ENCODE results near the gene NEB. TPM values are rescaled to one million over a fixed set of nuclear protein-coding genes. Genes with fewer than 3 reads are reported as not detected.

NEB gene
- total RNA-seq, 1 experiment from 2014 or later, result 0.11 TPM

DNA sequence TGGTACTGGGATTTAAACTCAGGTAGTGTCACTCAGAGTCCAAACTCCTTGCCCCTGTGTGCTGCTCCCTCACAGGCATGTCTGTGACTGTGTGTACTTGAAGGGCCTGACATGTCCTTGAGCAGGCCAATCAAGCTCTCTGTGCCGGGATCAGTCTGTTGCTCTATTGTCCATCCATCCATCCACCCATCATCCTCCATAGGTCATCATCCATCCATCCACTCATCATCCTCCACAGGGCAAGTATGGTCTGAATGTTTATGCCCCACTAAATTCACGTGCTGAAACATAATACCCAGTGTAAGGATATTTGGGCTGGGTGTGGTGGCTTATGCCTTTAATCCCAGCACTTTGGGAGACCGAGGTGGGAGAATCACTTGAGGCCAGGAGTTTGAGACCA is 24.5 kb upstream of the NEB start:
- intact Hi-C loops (cut with micrococcal nuclease), result no loop called here
- Histone ChIP-seq H3K36me3 (ENCODE audit: low read depth, low read length) (no peaks in the 10 kb centered on the region), H3K4me1 (ENCODE audit: insufficient read depth, low read length) (no peaks in the 10 kb centered on the region), H3K9me2 (replicated peaks; ENCODE audit: low read length) (no peaks in the 10 kb centered on the region), H3K9ac (ENCODE audit: low read length) (no peak overlapping the region), H3K27me3 (ENCODE audit: low read length) (no peaks in the 10 kb centered on the region), H3K27ac (ENCODE audit: low read length) (no peak overlapping the region), H3K4me2 (ENCODE audit: low read length) (no peak overlapping the region), H4K20me1 (ENCODE audit: low read length) (no peaks in the 10 kb centered on the region), H3K79me2 (ENCODE audit: low read length) (no peaks in the 10 kb centered on the region), H3K4me3 (ENCODE audit: low read length) (no peak overlapping the region), H3F3A (ENCODE audit: low read length, unreplicated experiment) (no peaks in the 10 kb centered on the region), H3K9me3 (ENCODE audit: low read length) (no peaks in the 10 kb centered on the region), H2AFZ (ENCODE audit: low read length) (no peak overlapping the region)
- CTCF ChIA-PET, result no interaction called here
- DNase-seq, result no peak
- no TSS peak for BruUV-seq (replicated peaks)
- TF ChIP-seq EZH2phosphoT487 (IDR thresholded peaks at IDR 0.05; ENCODE audit: borderline replicate concordance, low read length) (no peak), EZH2 (IDR thresholded peaks at IDR 0.05; ENCODE audit: low read length, unreplicated experiment) (no peak)
- TF ChIP-seq, protein P1, sequence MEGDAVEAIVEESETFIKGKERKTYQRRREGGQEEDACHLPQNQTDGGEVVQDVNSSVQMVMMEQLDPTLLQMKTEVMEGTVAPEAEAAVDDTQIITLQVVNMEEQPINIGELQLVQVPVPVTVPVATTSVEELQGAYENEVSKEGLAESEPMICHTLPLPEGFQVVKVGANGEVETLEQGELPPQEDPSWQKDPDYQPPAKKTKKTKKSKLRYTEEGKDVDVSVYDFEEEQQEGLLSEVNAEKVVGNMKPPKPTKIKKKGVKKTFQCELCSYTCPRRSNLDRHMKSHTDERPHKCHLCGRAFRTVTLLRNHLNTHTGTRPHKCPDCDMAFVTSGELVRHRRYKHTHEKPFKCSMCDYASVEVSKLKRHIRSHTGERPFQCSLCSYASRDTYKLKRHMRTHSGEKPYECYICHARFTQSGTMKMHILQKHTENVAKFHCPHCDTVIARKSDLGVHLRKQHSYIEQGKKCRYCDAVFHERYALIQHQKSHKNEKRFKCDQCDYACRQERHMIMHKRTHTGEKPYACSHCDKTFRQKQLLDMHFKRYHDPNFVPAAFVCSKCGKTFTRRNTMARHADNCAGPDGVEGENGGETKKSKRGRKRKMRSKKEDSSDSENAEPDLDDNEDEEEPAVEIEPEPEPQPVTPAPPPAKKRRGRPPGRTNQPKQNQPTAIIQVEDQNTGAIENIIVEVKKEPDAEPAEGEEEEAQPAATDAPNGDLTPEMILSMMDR (conservative IDR thresholded peaks at IDR 0.05; ENCODE audit: low read depth, low read length), result no peak
- ATAC-seq, result no peak
- POLR2A ChIA-PET (ENCODE audit: unreplicated experiment), result no interaction called here

DNA sequence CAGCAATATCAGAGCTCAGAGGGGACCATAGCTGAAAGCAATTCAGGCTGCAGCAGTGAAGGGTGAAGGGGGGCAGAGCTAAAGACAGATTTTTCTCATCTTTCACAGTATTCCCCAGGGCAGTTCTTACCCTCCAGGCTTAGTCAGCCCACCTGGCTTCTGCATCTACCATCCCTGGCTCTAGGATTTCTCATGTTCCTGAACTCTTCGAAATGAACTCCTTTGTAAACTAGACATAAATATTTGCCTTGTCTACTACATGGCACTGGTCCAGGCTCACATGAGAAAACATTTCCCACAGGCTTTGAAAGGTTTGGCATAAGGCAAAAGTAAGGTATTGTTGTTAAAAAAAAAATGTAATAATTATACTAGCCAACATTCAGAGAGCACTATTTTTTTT is 23.6 kb upstream of the NEB start:
- no TSS peak for BruUV-seq (replicated peaks)
- DNase-seq (no peak), ATAC-seq (no peak)
- no peak overlapping the region for H2AFZ ChIP-seq (ENCODE audit: low read length)
- TF ChIP-seq EZH2 (IDR thresholded peaks at IDR 0.05; ENCODE audit: low read length, unreplicated experiment) (no peak), EZH2phosphoT487 (IDR thresholded peaks at IDR 0.05; ENCODE audit: borderline replicate concordance, low read length) (no peak)
- TF ChIP-seq, protein P1 (conservative IDR thresholded peaks at IDR 0.05; ENCODE audit: low read depth, low read length), result no peak
- no peaks in the 10 kb centered on the region for H4K20me1 ChIP-seq (ENCODE audit: low read length)
- ChIA-PET POLR2A (ENCODE audit: unreplicated experiment) (no interaction called here), CTCF (no interaction called here)
- H3K4me1 ChIP-seq (ENCODE audit: insufficient read depth, low read length), result no peaks in the 10 kb centered on the region
- H3K4me2 ChIP-seq (ENCODE audit: low read length), result no peak overlapping the region
- H3K4me3 ChIP-seq (ENCODE audit: low read length), result no peak overlapping the region
- no peaks in the 10 kb centered on the region for H3K9me3 ChIP-seq (ENCODE audit: low read length)
- H3K79me2 ChIP-seq (ENCODE audit: low read length), result no peaks in the 10 kb centered on the region
- no peaks in the 10 kb centered on the region for H3K9me2 ChIP-seq (replicated peaks; ENCODE audit: low read length)
- H3F3A ChIP-seq (ENCODE audit: low read length, unreplicated experiment), result no peaks in the 10 kb centered on the region
- intact Hi-C loops (cut with micrococcal nuclease), result no loop called here
- no peak overlapping the region for H3K27ac ChIP-seq (ENCODE audit: low read length)
- H3K36me3 ChIP-seq (ENCODE audit: low read depth, low read length), result no peaks in the 10 kb centered on the region
- no peaks in the 10 kb centered on the region for H3K27me3 ChIP-seq (ENCODE audit: low read length)
- no peak overlapping the region for H3K9ac ChIP-seq (ENCODE audit: low read length)

DNA sequence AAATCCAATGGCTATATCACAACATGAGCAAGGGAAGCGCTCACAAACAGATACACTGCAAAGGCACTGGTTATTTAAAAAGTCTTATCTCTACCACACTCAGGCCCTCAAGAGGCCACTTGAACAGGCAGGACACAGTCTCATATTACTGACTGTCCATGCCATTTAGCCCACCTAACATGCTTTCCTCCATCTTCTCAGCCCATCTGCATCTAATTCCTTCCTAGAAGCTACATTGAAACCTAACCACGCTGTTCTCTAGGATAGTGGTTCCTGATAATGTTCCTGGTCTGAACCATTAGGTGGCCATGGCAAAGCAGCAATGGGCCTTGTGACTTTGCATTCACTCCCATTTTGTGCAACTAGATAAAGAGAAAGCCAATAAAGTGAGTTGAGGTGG is 22.5 kb upstream of the NEB start:
- intact Hi-C loops (cut with micrococcal nuclease), result no loop called here
- Histone ChIP-seq H2AFZ (ENCODE audit: low read length) (no peak overlapping the region), H3K27me3 (ENCODE audit: low read length) (no peaks in the 10 kb centered on the region), H3K4me1 (ENCODE audit: insufficient read depth, low read length) (no peaks in the 10 kb centered on the region), H3K27ac (ENCODE audit: low read length) (no peak overlapping the region), H3K4me3 (ENCODE audit: low read length) (no peak overlapping the region), H3K9ac (ENCODE audit: low read length) (no peak overlapping the region), H3K36me3 (ENCODE audit: low read depth, low read length) (no peaks in the 10 kb centered on the region), H3K79me2 (ENCODE audit: low read length) (no peaks in the 10 kb centered on the region), H3K9me3 (ENCODE audit: low read length) (no peaks in the 10 kb centered on the region), H4K20me1 (ENCODE audit: low read length) (no peaks in the 10 kb centered on the region), H3K9me2 (replicated peaks; ENCODE audit: low read length) (no peaks in the 10 kb centered on the region), H3K4me2 (ENCODE audit: low read length) (no peak overlapping the region), H3F3A (ENCODE audit: low read length, unreplicated experiment) (no peaks in the 10 kb centered on the region)
- TF ChIP-seq EZH2phosphoT487 (IDR thresholded peaks at IDR 0.05; ENCODE audit: borderline replicate concordance, low read length) (no peak), EZH2 (IDR thresholded peaks at IDR 0.05; ENCODE audit: low read length, unreplicated experiment) (no peak)
- TF ChIP-seq, protein P1 (conservative IDR thresholded peaks at IDR 0.05; ENCODE audit: low read depth, low read length), result no peak
- DNase-seq, result no peak
- CTCF ChIA-PET, result no interaction called here
- no peak for ATAC-seq
- POLR2A ChIA-PET (ENCODE audit: unreplicated experiment), result no interaction called here
- no TSS peak for BruUV-seq (replicated peaks)
